HCT116 (cell line): ENCODE measurements around the gene RPS27. TPM values are rescaled to one million over a fixed set of nuclear protein-coding genes. Genes with fewer than 3 reads are reported as not detected.
A peak's percentile ranks its signal among the peaks of the same experiment; 100 is the strongest.

Source experiments
- CBX3 ChIP-seq: IDR thresholded peaks from 2 replicates; pipeline ENCODE4 v1.6.1; 2012; ENCODE audit warnings: low read depth
- CEBPB ChIP-seq: IDR thresholded peaks from 2 replicates; pipeline ENCODE4 v1.6.1; 2012; ENCODE audit warnings: low read depth
- EGR1 ChIP-seq: IDR thresholded peaks from 2 replicates; pipeline ENCODE4 v1.6.1; 2012; ENCODE audit warnings: low read depth
- FOSL1 ChIP-seq: IDR thresholded peaks from 2 replicates; pipeline ENCODE4 v1.6.1; 2012; ENCODE audit warnings: low read depth
- JUND ChIP-seq: IDR thresholded peaks from 2 replicates; pipeline ENCODE4 v1.6.1; 2012
- POLR2A ChIP-seq: IDR thresholded peaks from 2 replicates; pipeline ENCODE4 v1.7.0; 2011; ENCODE audit warnings: borderline replicate concordance; ENCODE audit not compliant: insufficient read depth, insufficient read length; ENCODE audit errors: extremely low read depth
- RAD21 ChIP-seq: IDR thresholded peaks from 2 replicates; pipeline ENCODE4 v1.6.1; 2012; ENCODE audit warnings: low read depth, mild to moderate bottlenecking
- SRF ChIP-seq: IDR thresholded peaks from 2 replicates; pipeline ENCODE4 v1.6.1; 2012; ENCODE audit warnings: low read depth
- ZFX ChIP-seq: fragments of 450-650 bp; IDR thresholded peaks from 2 replicates; pipeline ENCODE4 v1.6.1; 2017
- ZNF274 ChIP-seq: fragments of 200-500 bp; sonication (Bioruptor generic); IDR thresholded peaks from 2 replicates; pipeline ENCODE4 v1.6.1; 2014; ENCODE audit warnings: mild to moderate bottlenecking, low read depth, low read length, inconsistent platforms
- total RNA-seq: library from RNA; stranded (reverse); gene quantifications from one replicate; pipeline ENCODE4 v1.2.1, GENCODE V29; 2021; ENCODE audit not compliant: unreplicated experiment
- TF ChIP-seq, protein P1 (sequence below): IDR thresholded peaks from 2 replicates; pipeline ENCODE4 v1.6.1; 2012; ENCODE audit warnings: low read depth
- TF ChIP-seq, protein P2 (sequence below): IDR thresholded peaks from 2 replicates; pipeline ENCODE4 v1.6.1; 2011; ENCODE audit warnings: mild to moderate bottlenecking, low read length, moderate library complexity; ENCODE audit not compliant: insufficient replicate concordance; ENCODE audit errors: extremely low read depth
- TF ChIP-seq, protein P3 (sequence below), 3 experiments: fragments of 200-600 bp in 1 of 3; sonication (generic) in 1 of 3; IDR thresholded peaks in 2 of 3; conservative IDR thresholded peaks in 1 of 3; 2 replicates each; pipeline ENCODE4 v1.5.1; 2012 to 2017; ENCODE audit warnings: low read depth in 2 of 3, low read length in 2 of 3, antibody characterized with exemption in 1 of 3, borderline replicate concordance in 1 of 3, control low read depth in 1 of 3, mild to moderate bottlenecking in 1 of 3, mixed read lengths in 1 of 3, mixed run types in 1 of 3, moderate library complexity in 1 of 3; ENCODE audit not compliant: insufficient read depth in 1 of 3

Gene RPS27
- total RNA-seq, 1 experiment from 2014 or later: 1,905 TPM

DNA sequence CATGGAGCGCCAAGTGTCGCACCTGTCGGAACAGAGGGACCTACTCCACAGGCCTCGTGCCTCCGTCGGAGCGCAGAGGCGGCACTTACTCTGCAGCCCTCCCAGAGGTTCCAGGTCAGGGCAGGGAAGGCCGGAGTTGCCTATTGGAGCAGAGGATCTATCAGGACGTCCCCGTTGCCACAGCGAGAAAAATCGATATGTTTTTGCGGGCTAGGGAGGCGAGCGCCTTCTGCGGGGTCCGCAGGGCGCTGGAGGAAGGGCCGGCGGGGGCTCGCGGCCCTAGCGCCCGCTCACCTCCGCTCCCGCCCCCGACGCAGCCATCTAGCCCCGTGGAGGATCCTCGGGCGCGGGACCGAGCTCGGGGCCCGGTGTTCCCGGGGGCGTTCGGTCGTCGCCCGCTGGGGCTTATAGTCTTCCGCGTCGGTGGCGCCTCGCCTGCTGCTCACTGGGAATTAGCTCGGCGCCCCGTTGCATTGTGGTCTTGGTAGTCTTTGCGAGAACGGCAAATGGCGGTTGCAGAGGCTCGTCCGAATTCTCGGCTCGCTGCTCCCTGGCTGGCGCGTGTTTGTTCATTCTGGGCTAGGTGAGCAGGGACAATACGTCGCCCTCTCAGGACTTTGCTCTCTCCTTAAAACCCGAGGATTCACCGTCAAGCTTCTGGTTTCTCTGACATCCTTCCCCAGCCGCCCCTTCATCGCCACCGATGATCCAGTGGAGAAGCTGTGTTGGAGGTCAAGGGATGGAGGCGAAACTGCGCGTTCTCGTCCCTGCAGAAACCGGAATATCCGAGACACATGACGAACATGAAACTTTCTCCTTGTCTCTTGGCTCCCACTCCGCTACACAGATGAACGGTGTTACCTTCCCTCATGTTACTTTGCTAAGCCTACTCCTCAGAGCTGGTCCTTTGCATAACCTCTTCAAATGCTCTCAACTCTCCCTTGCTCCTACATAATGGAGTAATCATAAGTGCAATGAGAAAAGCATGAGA is 13.0 kb upstream of the RPS27 start, which contains the start of gene JTB (continued):
- TF ChIP-seq, protein P1, sequence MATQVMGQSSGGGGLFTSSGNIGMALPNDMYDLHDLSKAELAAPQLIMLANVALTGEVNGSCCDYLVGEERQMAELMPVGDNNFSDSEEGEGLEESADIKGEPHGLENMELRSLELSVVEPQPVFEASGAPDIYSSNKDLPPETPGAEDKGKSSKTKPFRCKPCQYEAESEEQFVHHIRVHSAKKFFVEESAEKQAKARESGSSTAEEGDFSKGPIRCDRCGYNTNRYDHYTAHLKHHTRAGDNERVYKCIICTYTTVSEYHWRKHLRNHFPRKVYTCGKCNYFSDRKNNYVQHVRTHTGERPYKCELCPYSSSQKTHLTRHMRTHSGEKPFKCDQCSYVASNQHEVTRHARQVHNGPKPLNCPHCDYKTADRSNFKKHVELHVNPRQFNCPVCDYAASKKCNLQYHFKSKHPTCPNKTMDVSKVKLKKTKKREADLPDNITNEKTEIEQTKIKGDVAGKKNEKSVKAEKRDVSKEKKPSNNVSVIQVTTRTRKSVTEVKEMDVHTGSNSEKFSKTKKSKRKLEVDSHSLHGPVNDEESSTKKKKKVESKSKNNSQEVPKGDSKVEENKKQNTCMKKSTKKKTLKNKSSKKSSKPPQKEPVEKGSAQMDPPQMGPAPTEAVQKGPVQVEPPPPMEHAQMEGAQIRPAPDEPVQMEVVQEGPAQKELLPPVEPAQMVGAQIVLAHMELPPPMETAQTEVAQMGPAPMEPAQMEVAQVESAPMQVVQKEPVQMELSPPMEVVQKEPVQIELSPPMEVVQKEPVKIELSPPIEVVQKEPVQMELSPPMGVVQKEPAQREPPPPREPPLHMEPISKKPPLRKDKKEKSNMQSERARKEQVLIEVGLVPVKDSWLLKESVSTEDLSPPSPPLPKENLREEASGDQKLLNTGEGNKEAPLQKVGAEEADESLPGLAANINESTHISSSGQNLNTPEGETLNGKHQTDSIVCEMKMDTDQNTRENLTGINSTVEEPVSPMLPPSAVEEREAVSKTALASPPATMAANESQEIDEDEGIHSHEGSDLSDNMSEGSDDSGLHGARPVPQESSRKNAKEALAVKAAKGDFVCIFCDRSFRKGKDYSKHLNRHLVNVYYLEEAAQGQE: no peak
- peak; percentile 78 for TF ChIP-seq EGR1
- peak; percentile 93 for TF ChIP-seq ZFX
- TF ChIP-seq FOSL1: no peak
- no peak for TF ChIP-seq CEBPB
- TF ChIP-seq, protein P2, sequence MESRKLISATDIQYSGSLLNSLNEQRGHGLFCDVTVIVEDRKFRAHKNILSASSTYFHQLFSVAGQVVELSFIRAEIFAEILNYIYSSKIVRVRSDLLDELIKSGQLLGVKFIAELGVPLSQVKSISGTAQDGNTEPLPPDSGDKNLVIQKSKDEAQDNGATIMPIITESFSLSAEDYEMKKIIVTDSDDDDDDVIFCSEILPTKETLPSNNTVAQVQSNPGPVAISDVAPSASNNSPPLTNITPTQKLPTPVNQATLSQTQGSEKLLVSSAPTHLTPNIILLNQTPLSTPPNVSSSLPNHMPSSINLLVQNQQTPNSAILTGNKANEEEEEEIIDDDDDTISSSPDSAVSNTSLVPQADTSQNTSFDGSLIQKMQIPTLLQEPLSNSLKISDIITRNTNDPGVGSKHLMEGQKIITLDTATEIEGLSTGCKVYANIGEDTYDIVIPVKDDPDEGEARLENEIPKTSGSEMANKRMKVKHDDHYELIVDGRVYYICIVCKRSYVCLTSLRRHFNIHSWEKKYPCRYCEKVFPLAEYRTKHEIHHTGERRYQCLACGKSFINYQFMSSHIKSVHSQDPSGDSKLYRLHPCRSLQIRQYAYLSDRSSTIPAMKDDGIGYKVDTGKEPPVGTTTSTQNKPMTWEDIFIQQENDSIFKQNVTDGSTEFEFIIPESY: no peak
- TF ChIP-seq JUND: no peak
- TF ChIP-seq POLR2A: peak; percentile 48
- TF ChIP-seq, protein P3, sequence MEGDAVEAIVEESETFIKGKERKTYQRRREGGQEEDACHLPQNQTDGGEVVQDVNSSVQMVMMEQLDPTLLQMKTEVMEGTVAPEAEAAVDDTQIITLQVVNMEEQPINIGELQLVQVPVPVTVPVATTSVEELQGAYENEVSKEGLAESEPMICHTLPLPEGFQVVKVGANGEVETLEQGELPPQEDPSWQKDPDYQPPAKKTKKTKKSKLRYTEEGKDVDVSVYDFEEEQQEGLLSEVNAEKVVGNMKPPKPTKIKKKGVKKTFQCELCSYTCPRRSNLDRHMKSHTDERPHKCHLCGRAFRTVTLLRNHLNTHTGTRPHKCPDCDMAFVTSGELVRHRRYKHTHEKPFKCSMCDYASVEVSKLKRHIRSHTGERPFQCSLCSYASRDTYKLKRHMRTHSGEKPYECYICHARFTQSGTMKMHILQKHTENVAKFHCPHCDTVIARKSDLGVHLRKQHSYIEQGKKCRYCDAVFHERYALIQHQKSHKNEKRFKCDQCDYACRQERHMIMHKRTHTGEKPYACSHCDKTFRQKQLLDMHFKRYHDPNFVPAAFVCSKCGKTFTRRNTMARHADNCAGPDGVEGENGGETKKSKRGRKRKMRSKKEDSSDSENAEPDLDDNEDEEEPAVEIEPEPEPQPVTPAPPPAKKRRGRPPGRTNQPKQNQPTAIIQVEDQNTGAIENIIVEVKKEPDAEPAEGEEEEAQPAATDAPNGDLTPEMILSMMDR (IDR thresholded peaks at IDR 0.05 in 2 of 3, conservative IDR thresholded peaks at IDR 0.05 in 1 of 3; ENCODE audit: borderline replicate concordance in 1 of 3, insufficient read depth in 1 of 3, low read depth in 2 of 3, low read length in 2 of 3): no peak
- no peak for TF ChIP-seq ZNF274
- TF ChIP-seq RAD21: no peak
- TF ChIP-seq SRF: no peak
- TF ChIP-seq CBX3: peak; percentile 21; the same call in 1 of the 2 replicates
